T1000 (cell line): ENCODE measurements around the gene MYH4.

ENCODE experiments used
- DNase-seq: peaks from one replicate; lab custom pipeline; 2025; ENCODE audit warnings: mixed read lengths; lab: John Stamatoyannopoulos, UW

The MYH4 gene

GRCh38 chr17:10421900-10422542 lies 47.3 kb downstream of the MYH4 start, which contains the start of gene MYH8:
Gene MYH8 (minus strand): TSS chr17:10421950. CDS start chr17:10420227, 1,723 bp downstream.
- no peak for DNase-seq

DNA sequence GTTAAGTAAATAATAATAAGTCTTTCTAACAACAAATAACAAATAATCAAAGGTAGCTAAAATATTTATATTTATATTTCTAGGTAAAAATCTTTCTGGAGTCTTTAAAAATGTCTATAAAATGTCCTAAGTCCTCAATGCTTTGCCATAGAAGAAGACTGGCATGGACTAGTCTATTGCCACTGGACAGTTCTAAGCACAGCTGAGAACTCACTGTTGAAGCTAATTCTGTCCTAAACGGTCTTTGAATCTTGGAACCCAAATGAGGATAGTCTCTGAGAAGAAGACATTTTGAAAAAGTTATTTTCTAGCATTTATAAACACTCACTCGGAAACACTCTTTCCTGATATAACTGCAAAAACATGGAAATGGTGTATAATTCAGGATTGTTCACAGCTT lies 48.1 kb downstream of the MYH4 start:
- no peak for DNase-seq

DNA sequence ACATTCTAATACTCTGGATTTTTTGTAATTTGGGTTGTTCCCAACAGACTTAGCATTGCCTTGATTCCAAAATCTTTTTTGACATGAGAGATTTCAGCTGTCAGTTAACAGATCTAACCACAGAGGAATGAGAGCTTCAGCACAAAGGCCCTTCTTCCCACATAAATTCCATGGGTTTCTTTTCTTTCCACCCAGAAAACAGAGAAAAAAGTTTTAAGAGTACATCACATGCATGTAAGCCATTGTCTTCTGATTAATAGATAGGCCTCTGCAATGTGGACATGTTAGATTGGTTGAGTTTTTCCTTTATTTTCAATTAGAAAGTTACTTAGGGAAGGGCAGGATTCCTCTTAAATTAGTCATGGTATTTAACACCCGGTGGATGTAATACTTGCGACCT lies 48.5 kb downstream of the MYH4 start:
- DNase-seq = no peak

GRCh38 chr17:10417431-10417830 lies 51.9 kb downstream of the MYH4 start:
- DNase-seq = no peak

- no peak for DNase-seq
These were observed 54.2 kb downstream of the MYH4 start for GRCh38 chr17:10415161-10415560.

DNA sequence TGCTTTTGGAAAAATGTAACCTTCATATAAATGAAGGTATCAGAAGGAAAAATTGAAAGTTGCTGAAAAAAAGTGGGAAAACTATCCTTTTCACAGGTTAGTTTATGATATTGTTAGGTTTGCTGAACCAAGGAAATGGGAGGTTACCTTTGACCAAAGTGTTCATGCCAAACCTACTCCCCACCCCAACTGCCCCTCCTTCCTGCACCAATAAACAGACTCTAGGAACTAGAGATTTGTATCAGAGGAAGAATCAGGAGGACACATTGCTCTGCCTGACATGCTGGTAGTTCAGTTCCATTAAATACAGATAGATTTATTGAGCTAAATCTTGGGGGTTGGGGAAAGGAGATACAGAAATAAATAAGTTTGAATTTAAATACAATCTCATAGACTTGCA lies 65.8 kb downstream of the MYH4 start:
- no peak for DNase-seq

DNA sequence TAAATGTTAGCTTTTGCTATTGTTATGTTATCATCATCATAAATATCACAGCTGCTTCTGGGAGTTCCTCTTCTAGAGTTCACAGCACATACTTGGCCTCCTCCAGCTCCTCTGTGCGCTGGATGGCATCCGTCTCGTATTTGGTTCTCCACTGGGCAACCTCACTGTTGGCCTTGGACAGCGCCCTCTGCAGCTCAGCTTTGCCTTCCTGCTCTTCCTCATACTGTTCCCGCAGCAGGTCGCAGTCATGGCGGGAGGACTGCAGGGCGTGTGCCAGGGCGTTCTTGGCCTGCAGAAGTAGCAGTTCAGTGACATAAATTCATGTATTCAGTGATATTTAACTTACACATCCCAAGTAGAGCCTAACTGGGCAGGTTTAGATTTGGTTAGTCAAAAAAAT lies 71.0 kb downstream of the MYH4 start:
- DNase-seq = no peak

DNA sequence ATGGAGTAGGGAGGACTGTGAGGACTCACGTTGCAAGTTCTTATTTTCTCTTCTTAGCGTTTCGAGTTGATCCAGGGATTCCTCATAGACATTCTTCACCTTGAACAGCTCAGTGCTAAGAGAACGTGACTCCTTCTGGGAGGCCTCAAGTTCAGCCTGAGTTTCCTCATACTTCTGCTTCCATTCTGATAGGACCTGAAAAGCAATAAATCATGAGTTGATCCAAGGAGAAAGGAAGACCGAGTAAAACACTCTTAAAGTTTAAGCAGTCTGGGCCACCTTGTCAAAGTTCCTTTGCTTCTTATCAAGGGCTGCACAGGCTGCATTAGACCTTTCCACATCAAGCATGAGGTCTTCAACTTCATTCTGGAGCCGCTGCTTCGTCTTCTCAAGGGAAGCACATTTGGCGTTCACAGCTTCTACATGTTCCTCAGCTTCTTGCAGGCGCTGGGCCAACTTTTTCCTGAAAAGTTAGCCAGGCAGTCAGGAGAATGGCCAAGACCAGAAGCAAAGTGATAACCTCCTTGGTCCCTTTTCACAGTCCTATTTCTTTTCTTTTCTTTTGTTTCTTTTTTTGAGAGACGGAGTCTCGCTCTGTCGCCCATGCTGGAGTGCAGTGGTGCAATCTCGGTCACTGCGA lies 72.7 kb downstream of the MYH4 start:
- DNase-seq = no peak

- no peak for DNase-seq
These were observed 75.0 kb downstream of the MYH4 start for GRCh38 chr17:10394201-10394887.
